Keratinocyte (primary cell): Measurements from ENCODE around the gene PPP2R5B.

Source experiments
- CTCF ChIP-seq, 3 experiments: IDR thresholded peaks in 1 of 3; conservative IDR thresholded peaks in 1 of 3; optimal IDR thresholded peaks in 1 of 3; 2 replicates in 2 of 3; 3 replicates in 1 of 3; pipeline versions ENCODE3 to v1.5.1; 2011; ENCODE audit warnings: low read length in 3 of 3, mild to moderate bottlenecking in 3 of 3, moderate library complexity in 2 of 3, control low read depth in 1 of 3, inconsistent platforms in 1 of 3; ENCODE audit not compliant: insufficient read depth in 2 of 3; ENCODE audit errors: extremely low read depth in 1 of 3
- EZH2 ChIP-seq: IDR thresholded peaks from one replicate; pipeline ENCODE4 v1.6.1; 2012; ENCODE audit warnings: inconsistent platforms, mild to moderate bottlenecking, low read length, moderate library complexity

GRCh38 chr11:64929625-64930024 lies 5.1 kb downstream of the PPP2R5B start:
- TF ChIP-seq CTCF (optimal IDR thresholded peaks at IDR 0.05 in 1 of 3, IDR thresholded peaks at IDR 0.05 in 1 of 3, conservative IDR thresholded peaks at IDR 0.05 in 1 of 3; ENCODE audit: extremely low read depth in 1 of 3, insufficient read depth in 2 of 3, low read length in 3 of 3), result no peak
- TF ChIP-seq EZH2, result no peak
